MM.1S (cell line): ENCODE data around the gene SNX27.

Experiments
- EZH2 ChIP-seq: fragments of 300-600 bp; sonication (generic); optimal IDR thresholded peaks from 2 replicates; pipeline ENCODE3; 2017; ENCODE audit warnings: low read depth, mild to moderate bottlenecking, antibody characterized with exemption, low read length, mixed read lengths
- EZH2phosphoT487 ChIP-seq: fragments of 300-600 bp; sonication (generic); IDR thresholded peaks from 2 replicates; pipeline ENCODE4 v1.6.1; 2018; ENCODE audit warnings: antibody characterized with exemption, low read length
- TF ChIP-seq, protein P1 (sequence below): fragments of 300-600 bp; sonication (generic); IDR thresholded peaks from 2 replicates; pipeline ENCODE4 v1.5.1; 2016; ENCODE audit warnings: antibody characterized with exemption, low read length, mixed read lengths

DNA sequence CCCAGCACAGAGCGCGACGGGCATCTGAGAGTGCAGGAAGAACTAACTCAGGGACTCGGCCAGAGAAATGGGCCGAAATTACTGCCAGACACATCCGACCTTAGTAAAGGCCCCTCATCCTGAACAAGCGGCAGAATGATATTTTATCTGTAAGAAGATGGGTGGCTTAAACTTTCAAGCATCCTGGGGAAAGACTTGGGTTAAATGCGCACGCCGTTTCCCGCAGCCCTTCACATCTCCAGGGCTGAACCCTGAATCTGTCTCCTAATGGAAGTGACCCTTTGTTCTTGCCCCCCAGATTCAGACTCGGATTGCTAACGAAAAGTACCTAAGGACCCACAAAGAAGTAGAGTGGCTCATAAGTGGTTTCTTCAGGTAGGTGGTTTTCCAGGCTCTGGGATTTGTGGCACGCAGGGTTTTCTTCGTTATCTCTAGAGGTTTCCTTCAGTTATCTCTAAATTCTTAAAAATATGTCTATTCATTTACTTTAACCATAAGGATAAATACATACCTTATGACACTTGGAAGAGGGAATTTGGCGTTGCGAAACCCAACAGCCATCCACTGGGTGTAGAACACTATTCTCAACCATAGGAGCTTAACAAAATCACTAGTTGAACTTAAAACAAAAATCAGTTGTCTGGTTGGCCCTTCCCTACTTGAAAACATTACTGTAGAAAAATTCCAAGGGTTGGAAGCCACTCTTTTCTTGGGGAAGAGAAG is 110.1 kb downstream of the SNX27 start:
- TF ChIP-seq, protein P1, sequence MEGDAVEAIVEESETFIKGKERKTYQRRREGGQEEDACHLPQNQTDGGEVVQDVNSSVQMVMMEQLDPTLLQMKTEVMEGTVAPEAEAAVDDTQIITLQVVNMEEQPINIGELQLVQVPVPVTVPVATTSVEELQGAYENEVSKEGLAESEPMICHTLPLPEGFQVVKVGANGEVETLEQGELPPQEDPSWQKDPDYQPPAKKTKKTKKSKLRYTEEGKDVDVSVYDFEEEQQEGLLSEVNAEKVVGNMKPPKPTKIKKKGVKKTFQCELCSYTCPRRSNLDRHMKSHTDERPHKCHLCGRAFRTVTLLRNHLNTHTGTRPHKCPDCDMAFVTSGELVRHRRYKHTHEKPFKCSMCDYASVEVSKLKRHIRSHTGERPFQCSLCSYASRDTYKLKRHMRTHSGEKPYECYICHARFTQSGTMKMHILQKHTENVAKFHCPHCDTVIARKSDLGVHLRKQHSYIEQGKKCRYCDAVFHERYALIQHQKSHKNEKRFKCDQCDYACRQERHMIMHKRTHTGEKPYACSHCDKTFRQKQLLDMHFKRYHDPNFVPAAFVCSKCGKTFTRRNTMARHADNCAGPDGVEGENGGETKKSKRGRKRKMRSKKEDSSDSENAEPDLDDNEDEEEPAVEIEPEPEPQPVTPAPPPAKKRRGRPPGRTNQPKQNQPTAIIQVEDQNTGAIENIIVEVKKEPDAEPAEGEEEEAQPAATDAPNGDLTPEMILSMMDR, result no peak
- TF ChIP-seq EZH2phosphoT487 (no peak), EZH2 (no peak)
